GM12878 (cell line): ENCODE results near the gene TBC1D22B. TPM values are rescaled to one million over a fixed set of nuclear protein-coding genes. Genes with fewer than 3 reads are reported as not detected.
A peak's percentile ranks its signal among the peaks of the same experiment; 100 is the strongest.

Experiments used
- ATAC-seq: fragments of 200-7000 bp; cut with Tn5 transposase; 3 replicates; pipeline ENCODE4 v1.9.1; 2020; ENCODE audit warnings: mild to moderate bottlenecking, moderate library complexity
- Bru-seq: library from RNA; stranded (reverse); fragments of 400-500 nt; gene quantifications from one replicate; lab custom pipeline; 2021; lab: Mats Ljungman, UMichigan
- BruChase-seq, 2 experiments: library from RNA; stranded (reverse); fragments of 400-500 nt; gene quantifications; one replicate each; lab custom pipeline; 2021; lab: Mats Ljungman, UMichigan
- BruUV-seq: library from RNA; stranded (reverse); fragments of 400-500 nt; replicated peaks from 2 replicates; lab custom pipeline; 2021; lab: Mats Ljungman, UMichigan
- CTCF ChIA-PET: fragments of 300-600 bp; sonication (Branson Sonifier 250); formaldehyde crosslinking; extraction: SDS; loops from one replicate; lab custom pipeline; 2021; ENCODE audit warnings: inconsistent platforms; lab: Yijun Ruan, JAX
- POLR2A ChIA-PET: fragments of 350-600 bp; formaldehyde crosslinking; extraction: SDS; loops from one replicate; lab custom pipeline; 2021; ENCODE audit warnings: inconsistent platforms; lab: Charles Lee
- RAD21 ChIA-PET: fragments of 300-600 bp; sonication (Branson Sonifier 250); formaldehyde crosslinking; loops from one replicate; lab custom pipeline; 2023; ENCODE audit warnings: antibody characterized with exemption; ENCODE audit not compliant: unreplicated experiment; lab: Charles Lee
- SMC1A ChIA-PET: fragments of 300-600 bp; sonication (Branson Sonifier 250); formaldehyde crosslinking; loops from one replicate; lab custom pipeline; 2023; ENCODE audit not compliant: unreplicated experiment, uncharacterized antibody; lab: Charles Lee
- DNase-seq: peaks from one replicate; pipeline ENCODE4 v3.0.0-alpha.2; 2011; ENCODE audit warnings: low read depth, low spot score
- FAIRE-seq: peaks from 3 replicates; lab custom pipeline; 2011; peaks lifted over from hg19 to GRCh38; lab: Jason Lieb, UNC
- H2AFZ ChIP-seq: 2 replicates; pipeline ENCODE4 v1.6.0; 2011; ENCODE audit warnings: low read depth, low read length, control low read depth; ENCODE audit not compliant: control insufficient read depth
- H3K27ac ChIP-seq: 2 replicates; pipeline ENCODE4 v1.5.1; 2011; ENCODE audit warnings: control low read depth; ENCODE audit not compliant: control insufficient read depth, insufficient read depth
- H3K27me3 ChIP-seq, 2 experiments: replicated peaks in 1 of 2; 2 replicates each; pipeline versions ENCODE4 v1.6.0 to v1.6.1; 2011; ENCODE audit warnings: low read length in 1 of 2; ENCODE audit not compliant: control insufficient read depth in 2 of 2, insufficient read depth in 2 of 2
- H3K36me3 ChIP-seq, 2 experiments: 2 replicates each; pipeline ENCODE4 v1.5.1; 2011; ENCODE audit warnings: low read length in 1 of 2; ENCODE audit not compliant: control insufficient read depth in 2 of 2, insufficient read depth in 2 of 2
- H3K4me1 ChIP-seq: 2 replicates; pipeline ENCODE4 v1.6.1; 2011; ENCODE audit warnings: mild to moderate bottlenecking, low read length, moderate library complexity, mixed read lengths; ENCODE audit not compliant: control insufficient read depth, insufficient read depth
- H3K4me2 ChIP-seq: 2 replicates; pipeline ENCODE4 v1.6.0; 2011; ENCODE audit warnings: control low read depth; ENCODE audit not compliant: control insufficient read depth, insufficient read depth
- H3K4me3 ChIP-seq: fragments of 200-600 bp; sonication (generic); 2 replicates; pipeline ENCODE4 v1.5.1; 2016
- H3K79me2 ChIP-seq: 2 replicates; pipeline ENCODE4 v1.6.0; 2011; ENCODE audit warnings: low read length; ENCODE audit not compliant: control insufficient read depth, insufficient read depth
- H3K9ac ChIP-seq: 2 replicates; pipeline ENCODE4 v1.8.0; 2011; ENCODE audit warnings: low read length, control low read depth, mixed read lengths; ENCODE audit not compliant: control insufficient read depth, insufficient read depth
- H3K9me3 ChIP-seq: replicated peaks from 3 replicates; pipeline ENCODE4 v1.5.1; 2011; ENCODE audit warnings: mild to moderate bottlenecking, low read length; ENCODE audit not compliant: control insufficient read depth, insufficient read depth
- H4K20me1 ChIP-seq: 2 replicates; pipeline ENCODE4 v1.6.0; 2011; ENCODE audit not compliant: control insufficient read depth, insufficient read depth
- CREM ChIP-seq: IDR thresholded peaks from 2 replicates; pipeline ENCODE4 v1.6.1; 2014; ENCODE audit warnings: antibody characterized with exemption, low read depth
- EGR1 ChIP-seq, 2 experiments: IDR thresholded peaks; 1 replicate in 1 of 2; 2 replicates in 1 of 2; pipeline ENCODE4 v1.6.1; 2011 to 2012; ENCODE audit warnings: low read depth in 2 of 2, low read length in 2 of 2, borderline replicate concordance in 1 of 2, mild to moderate bottlenecking in 1 of 2, moderate library complexity in 1 of 2
- EP300 ChIP-seq, 2 experiments: fragments of 150-350 bp in 1 of 2; IDR thresholded peaks; 2 replicates each; pipeline ENCODE4 v1.6.1; 2011 to 2012; ENCODE audit warnings: low read depth in 2 of 2, low read length in 2 of 2, borderline replicate concordance in 1 of 2, improper control_type of control experiment in 1 of 2, inconsistent platforms in 1 of 2; ENCODE audit not compliant: control insufficient read depth in 1 of 2
- JUND ChIP-seq: IDR thresholded peaks from 2 replicates; pipeline ENCODE4 v1.6.1; 2012; ENCODE audit warnings: low read depth, mild to moderate bottlenecking, low read length, improper control_type of control experiment, moderate library complexity
- NR2C2 ChIP-seq: IDR thresholded peaks from 2 replicates; pipeline ENCODE4 v1.6.1; 2011; ENCODE audit warnings: borderline replicate concordance, low read depth; ENCODE audit not compliant: control insufficient read depth, insufficient read length
- RELA ChIP-seq: fragments of 450-650 bp; IDR thresholded peaks from 2 replicates; pipeline ENCODE4 v1.8.0; 2014; ENCODE audit warnings: borderline replicate concordance; ENCODE audit not compliant: partially characterized antibody
- STAT1 ChIP-seq: fragments of 450-650 bp; conservative IDR thresholded peaks from 2 replicates; pipeline ENCODE4 v1.6.1; 2014; ENCODE audit warnings: antibody characterized with exemption, mild to moderate bottlenecking
- TARDBP ChIP-seq: IDR thresholded peaks from 2 replicates; pipeline ENCODE4 v1.6.1; 2016; ENCODE audit warnings: borderline replicate concordance
- TCF12 ChIP-seq: IDR thresholded peaks from 2 replicates; pipeline ENCODE4 v1.6.1; 2011; ENCODE audit warnings: low read depth, mild to moderate bottlenecking, low read length
- TCF7 ChIP-seq: IDR thresholded peaks from 2 replicates; pipeline ENCODE4 v1.6.1; 2014; ENCODE audit warnings: antibody characterized with exemption, borderline replicate concordance
- ZBTB40 ChIP-seq: fragments of 450-650 bp; IDR thresholded peaks from 2 replicates; pipeline ENCODE4 v1.6.1; 2016; ENCODE audit warnings: mild to moderate bottlenecking, moderate library complexity, borderline replicate concordance
- WGBS: methylation state at CpG from one replicate; pipeline ENCODE4 v1.1.6; 2016; ENCODE audit warnings: low lambda C conversion rate; ENCODE audit not compliant: insufficient replicate concordance, insufficient coverage; ENCODE audit errors: missing lambda C conversion rate; 5-methylcytosine and 5-hydroxymethylcytosine counted together
- in situ Hi-C: fragments of 300-500 bp; cut with MboI; formaldehyde crosslinking; loops from 9 replicates; pipeline ENCODE4 v1.14.3; 2018; ENCODE audit warnings: mixed read lengths
- intact Hi-C: fragments of 100-400 bp; cut with micrococcal nuclease; formaldehyde crosslinking; loops from one replicate; pipeline ENCODE4 v1.14.2; 2022; ENCODE audit not compliant: unreplicated experiment
- long read RNA-seq, 2 experiments: library from polyadenylated mRNA; unstranded; transcript quantifications; one replicate each; pipeline ENCODE4 v2.0.0, GENCODE V29; 2019 to 2020
- polyA minus RNA-seq, 3 experiments: library from RNA; depleted of rRNA, polyadenylated mRNA; stranded (reverse); fragments of >200 nt; gene quantifications; 2 replicates each; pipeline ENCODE4 v1.2.3, GENCODE V29; 2011
- polyA plus RNA-seq, 11 experiments: library from polyadenylated mRNA; depleted of rRNA in 4 of 11; unstranded in 6 of 11; stranded (reverse) in 5 of 11; fragments of >200 nt; fragmentation: Nextera tagmentation in 4 of 11; fragmentation: Illumina TruSeq in 1 of 11; extraction: Ambion mirVana in 4 of 11; extraction: Trizol in 1 of 11; gene quantifications; 1 replicate in 1 of 11; 2 replicates in 10 of 11; pipeline versions ENCODE4 v1.2.1 to v1.2.3, GENCODE V29; 2011 to 2016; ENCODE audit warnings: inconsistent platforms in 2 of 11, missing spikeins in 2 of 11, low read depth in 1 of 11
- total RNA-seq, 4 experiments: library from RNA; depleted of rRNA in 3 of 4; stranded (reverse); fragments of >200 nt in 3 of 4; fragmentation: Illumina TruSeq in 1 of 4; extraction: Trizol in 1 of 4; gene quantifications; 2 replicates each; pipeline versions ENCODE4 v1.2.1 to v1.2.3, GENCODE V29; 2013 to 2021
- TF ChIP-seq, protein P1 (sequence below): IDR thresholded peaks from 2 replicates; pipeline ENCODE4 v1.6.1; 2012; ENCODE audit warnings: low read depth, low read length, improper control_type of control experiment

Gene TBC1D22B
- total RNA-seq (2013; cell fraction: nucleolus; rRNA removed) = 15.8 and 16.4 TPM in 2 replicates
- 11.9 and 13.0 TPM in 2 replicates for total RNA-seq (2014; rRNA removed)
- total RNA-seq (2014; rRNA removed; fragmentation: Illumina TruSeq; extraction: Trizol) = 9.5 and 9.9 TPM in 2 replicates
- total RNA-seq (2021) = 14.9 and 15.2 TPM in 2 replicates
- polyA plus RNA-seq (2011; ENCODE audit: low read depth) = 6.8 TPM
- polyA plus RNA-seq (2011; rRNA removed) = 7.0 and 7.5 TPM in 2 replicates
- polyA plus RNA-seq (2011; cell fraction: cytosol; rRNA removed) = 8.5 and 11.0 TPM in 2 replicates
- polyA plus RNA-seq (2011; cell fraction: nucleus; rRNA removed) = 10.4 and 10.6 TPM in 2 replicates
- polyA plus RNA-seq (2012) = 7.1 and 7.4 TPM in 2 replicates
- polyA plus RNA-seq (2014; fragmentation: Illumina TruSeq; extraction: Trizol) = 18.2 and 18.7 TPM in 2 replicates
- polyA plus RNA-seq (2014; fragmentation: Nextera tagmentation; extraction: Ambion mirVana) = 1 to 10 TPM; 3.4 to 3.7 TPM
- polyA plus RNA-seq (2014; rRNA removed) = 14.2 and 15.8 TPM in 2 replicates
- 10 to 100 TPM; 15.4 to 17.7 TPM for polyA plus RNA-seq (2016; fragmentation: Nextera tagmentation; extraction: Ambion mirVana)
- polyA minus RNA-seq (2011; rRNA and poly(A)+ RNA removed) = 5.8 and 6.3 TPM in 2 replicates
- 3.1 and 3.5 TPM in 2 replicates for polyA minus RNA-seq (2011; cell fraction: cytosol; rRNA and poly(A)+ RNA removed)
- 5.1 and 8.1 TPM in 2 replicates for polyA minus RNA-seq (2011; cell fraction: nucleus; rRNA and poly(A)+ RNA removed)
- Bru-seq, nascent RNA = percentile 73 among the genes with signal in this experiment
- percentile 69 among the genes with signal in this experiment for BruChase-seq, experiment 1, labeled RNA remaining after a 6-hour chase
- percentile 71 among the genes with signal in this experiment for BruChase-seq, experiment 2, labeled RNA remaining after a 2-hour chase
- long read RNA-seq, experiment 1, partial matches to known transcripts = 0 of 2 reads
- long read RNA-seq, experiment 1, other reads (novel, unspliced or antisense) = 2 of 2 reads
- long read RNA-seq, experiment 2, partial matches to known transcripts = 0 of 8 reads
- long read RNA-seq, experiment 2, other reads (novel, unspliced or antisense) = 8 of 8 reads

GRCh38 chr6:37257634-37258404, at the start of gene TBC1D22B, which contains the start of gene TMEM217:
Gene TBC1D22B, plus strand, starts transcription at chr6:37257772. Its CDS starts 146 bp downstream, at chr6:37257918.
Gene TMEM217, minus strand, starts transcription at chr6:37258144. Its CDS starts 39,114 bp downstream, at chr6:37219030.
- H3K27me3 ChIP-seq = no peaks in the 10 kb centered on the region
- H3K4me2 ChIP-seq = peak within 1 kb of the TSS; percentile 78
- under 1% methylated on average over 44 of the region's 45 CpGs for WGBS
- RAD21 ChIA-PET = interaction anchor here (1.2 to 1.7 kb wide), 4 partner anchors 15 to 86 kb away, joined by 4 to 6 read pairs (median 5); no protein-coding TSS in a partner anchor
- peak within 1 kb of the TSS; percentile 84 for H3K4me3 ChIP-seq
- peak within 1 kb of the TSS; percentile 92 for H2AFZ ChIP-seq
- ATAC-seq (peak; percentile 98), FAIRE-seq (peak; percentile 89), DNase-seq (peak; percentile 81)
- CTCF ChIA-PET = interaction anchor here (1.1 to 2.0 kb wide), 4 partner anchors 48 to 86 kb away, joined by 3 to 7 read pairs (median 4); no protein-coding TSS in a partner anchor
- H3K79me2 ChIP-seq = peaks cover 43% of the 10 kb centered on the region
- peak within 1 kb of the TSS; percentile 97 for H3K9ac ChIP-seq
- no peaks in the 10 kb centered on the region for H3K9me3 ChIP-seq
- H3K27ac ChIP-seq = peak within 1 kb of the TSS; percentile 95
- SMC1A ChIA-PET = interaction anchor here (1.1 to 3.0 kb wide), 5 partner anchors 9 to 87 kb away, joined by 3 to 12 read pairs (median 4); partner anchors contain the start of gene PIM1
- POLR2A ChIA-PET = interaction anchor here (0.6 to 1.6 kb wide), 11 partner anchors 9 to 428 kb away, joined by 3 to 8 read pairs (median 4); partner anchors contain the start of gene MTCH1
- BruUV-seq = no TSS peak
- no peaks in the 10 kb centered on the region; the same call in 1 of the 2 replicates for H4K20me1 ChIP-seq
- in situ Hi-C loops = no loop called here
- H3K36me3 ChIP-seq = no peaks in the 10 kb centered on the region
- intact Hi-C loops = no loop called here
- peaks cover 11% of the 10 kb centered on the region for H3K4me1 ChIP-seq
- TF ChIP-seq, protein P1, sequence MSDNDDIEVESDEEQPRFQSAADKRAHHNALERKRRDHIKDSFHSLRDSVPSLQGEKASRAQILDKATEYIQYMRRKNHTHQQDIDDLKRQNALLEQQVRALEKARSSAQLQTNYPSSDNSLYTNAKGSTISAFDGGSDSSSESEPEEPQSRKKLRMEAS = peak; percentile 26; the same call in 1 of the 2 replicates
- TF ChIP-seq TCF7 (no peak), EP300 (IDR thresholded peaks at IDR 0.05; ENCODE audit: borderline replicate concordance in 1 of 2, control insufficient read depth in 1 of 2, low read depth in 2 of 2, low read length in 2 of 2) (no peak), EGR1 (IDR thresholded peaks at IDR 0.05; ENCODE audit: borderline replicate concordance in 1 of 2, low read depth in 2 of 2, low read length in 2 of 2) (peak in 1 of 2 experiments; percentile 98; a peak in 2 of 3 replicates), RELA (peak; percentile 7), ZBTB40 (no peak), TCF12 (peak; percentile 82; the same call in 1 of the 2 replicates), NR2C2 (no peak), CREM (peak; percentile 98), STAT1 (no peak), TARDBP (peak; percentile 39; the same call in 1 of the 2 replicates), JUND (no peak)
